Measurements from ENCODE around the gene PEX16. TPM values are rescaled to one million over a fixed set of nuclear protein-coding genes. Genes with fewer than 3 reads are reported as not detected.
A peak's percentile ranks its signal among the peaks of the same experiment; 100 is the strongest.

PEX16 gene
- total and polyA plus RNA-seq, 9 of the 15 experiments (the other 6 are each of a cell fraction or from before 2014, with no cell fraction given), result 1.5 to 43.9 (median 14.6) TPM

- TF ChIP-seq STAT6 (CRISPR knock-in tag; IDR thresholded peaks at IDR 0.05) (no peak), TRIM25 (IDR thresholded peaks at IDR 0.05; ENCODE audit: borderline replicate concordance) (no peak), ZNF165 (CRISPR knock-in tag; IDR thresholded peaks at IDR 0.05; ENCODE audit: borderline replicate concordance) (no peak), NR2C1 (IDR thresholded peaks at IDR 0.05) (no peak), NR2C1 (tag; IDR thresholded peaks at IDR 0.05) (no peak), ERF (CRISPR knock-in tag; IDR thresholded peaks at IDR 0.05) (no peak; the same call in 1 of the 2 replicates), ELK3 (CRISPR knock-in tag; IDR thresholded peaks at IDR 0.05) (no peak), CC2D1A (IDR thresholded peaks at IDR 0.05) (0 out of 2 replicates have a peak, but pooled peaks have one; percentile 8), ZNF134 (CRISPR knock-in tag; conservative IDR thresholded peaks at IDR 0.05) (no peak), CHD1 (IDR thresholded peaks at IDR 0.05; ENCODE audit: low read length) (no peak), ZBTB26 (CRISPR knock-in tag; IDR thresholded peaks at IDR 0.05) (no peak), SMAD1 (IDR thresholded peaks at IDR 0.05; ENCODE audit: low read depth, low read length, partially characterized antibody) (no peak), HMGXB4 (CRISPR knock-in tag; IDR thresholded peaks at IDR 0.05) (no peak), TSHZ1 (CRISPR knock-in tag; IDR thresholded peaks at IDR 0.05) (no peak), ZNF644 (tag; IDR thresholded peaks at IDR 0.05; ENCODE audit: low read depth) (no peak), ZNF212 (CRISPR knock-in tag; IDR thresholded peaks at IDR 0.05) (no peak)
These were observed 759 bp upstream of the PEX16 start (continued) for GRCh38 chr11:45918331-45918941.

Data from K562 (cell line).